Endodermal cell (in vitro differentiated cells): ENCODE results near the gene PTPN12. TPM values are rescaled to one million over a fixed set of nuclear protein-coding genes. Genes with fewer than 3 reads are reported as not detected.
A peak's percentile ranks its signal among the peaks of the same experiment; 100 is the strongest.

Experiments
- DNase-seq: peaks from one replicate; pipeline ENCODE4 v3.0.0-alpha.2; 2017
- H3K27ac ChIP-seq: 2 replicates; pipeline ENCODE4 v1.5.1; 2013; ENCODE audit warnings: mild to moderate bottlenecking, low read depth, low read length, moderate library complexity
- H3K27me3 ChIP-seq: 2 replicates; pipeline ENCODE4 v1.6.1; 2013; ENCODE audit warnings: mild to moderate bottlenecking, low read length, moderate library complexity; ENCODE audit not compliant: insufficient read depth, control insufficient read depth, poor library complexity, severe bottlenecking
- H3K36me3 ChIP-seq: 2 replicates; pipeline ENCODE4 v1.7.0; 2013; ENCODE audit warnings: mild to moderate bottlenecking, low read length, moderate library complexity; ENCODE audit not compliant: control insufficient read depth, insufficient read depth
- H3K4me1 ChIP-seq: one replicate; pipeline ENCODE4 v1.7.0; 2013; ENCODE audit warnings: low read length; ENCODE audit not compliant: control insufficient read depth, insufficient read depth
- H3K4me3 ChIP-seq: 2 replicates; pipeline ENCODE4 v1.5.1; 2013; ENCODE audit warnings: mild to moderate bottlenecking, low read length, moderate library complexity
- H3K9ac ChIP-seq: 2 replicates; pipeline ENCODE4 v1.6.1; 2013; ENCODE audit warnings: mild to moderate bottlenecking, low read length, moderate library complexity; ENCODE audit not compliant: poor library complexity, severe bottlenecking; ENCODE audit errors: extremely low read depth
- H3K9me3 ChIP-seq: 2 replicates; pipeline ENCODE4 v1.6.1; 2013; ENCODE audit warnings: mild to moderate bottlenecking, low read length, moderate library complexity; ENCODE audit not compliant: control insufficient read depth
- H3K27ac Mint-ChIP-seq: 2 replicates; pipeline ENCODE4 v1.8.0; 2020; ENCODE audit warnings: mixed read lengths
- H3K27me3 Mint-ChIP-seq: 2 replicates; pipeline ENCODE4 v1.8.0; 2021; ENCODE audit warnings: mild to moderate bottlenecking, mixed read lengths; ENCODE audit not compliant: insufficient read depth
- H3K36me3 Mint-ChIP-seq: 2 replicates; pipeline ENCODE4 v1.8.0; 2020; ENCODE audit warnings: low read depth, mixed read lengths
- H3K4me1 Mint-ChIP-seq: 2 replicates; pipeline ENCODE4 v1.8.0; 2020; ENCODE audit warnings: mixed read lengths
- H3K4me3 Mint-ChIP-seq: 2 replicates; pipeline ENCODE4 v1.8.0; 2020; ENCODE audit warnings: mild to moderate bottlenecking, moderate library complexity, mixed read lengths
- H3K9me3 Mint-ChIP-seq: 2 replicates; pipeline ENCODE4 v1.8.0; 2020; ENCODE audit warnings: mild to moderate bottlenecking, mixed read lengths
- CTCF ChIP-seq: fragments of 200-600 bp; sonication (generic); conservative IDR thresholded peaks from 2 replicates; pipeline ENCODE4 v1.5.0; 2021; ENCODE audit warnings: antibody characterized with exemption, mild to moderate bottlenecking
- WGBS, 2 experiments: methylation state at CpG; one replicate each; pipeline versions ENCODE4 v1.1.5 to v1.1.7; 2013; ENCODE audit warnings: missing lambda C conversion rate in 2 of 2, mixed read lengths in 1 of 2; ENCODE audit not compliant: insufficient coverage in 1 of 2, insufficient read length in 1 of 2; 5-methylcytosine and 5-hydroxymethylcytosine counted together
- total RNA-seq, 2 donors: library from RNA; stranded (reverse); fragmentation: NEBNext Ultra II Directional in 1 of 2; extraction: Animal tissue kit (Norgen Biotek cat#: 25700) in 1 of 2; gene quantifications; 2 replicates in 1 of 2; 3 replicates in 1 of 2; pipeline ENCODE4 v1.2.1, GENCODE V29; 2021

Gene PTPN12
- total RNA-seq, 2 donors from 2014 or later, result 147 to 158 TPM

- WGBS, 2 experiments, result 93 to 94% methylated on average over 3 of the region's 3 CpGs
- Mint-ChIP-seq H3K4me1 (no peaks in the 10 kb centered on the region), H3K27ac (no peak overlapping the region), H3K27me3 (no peaks in the 10 kb centered on the region), H3K9me3 (no peaks in the 10 kb centered on the region), H3K4me3 (no peak overlapping the region), H3K36me3 (peaks cover 54% of the 10 kb centered on the region)
- H3K27ac ChIP-seq, result peak overlapping the region; percentile 21
- DNase-seq, result no peak
- peaks cover 90% of the 10 kb centered on the region for H3K36me3 ChIP-seq
- no peaks in the 10 kb centered on the region for H3K27me3 ChIP-seq
- no peak for TF ChIP-seq CTCF
- H3K4me1 ChIP-seq, result no peaks in the 10 kb centered on the region
- H3K4me3 ChIP-seq, result no peak overlapping the region
- H3K9me3 ChIP-seq, result no peaks in the 10 kb centered on the region
- no peak overlapping the region for H3K9ac ChIP-seq
Observed at GRCh38 chr7:77576856-77577255, 39.8 kb downstream of the PTPN12 start.

- Mint-ChIP-seq H3K27me3 (no peaks in the 10 kb centered on the region), H3K9me3 (no peaks in the 10 kb centered on the region), H3K4me1 (no peaks in the 10 kb centered on the region), H3K4me3 (no peak overlapping the region), H3K36me3 (peaks cover 48% of the 10 kb centered on the region), H3K27ac (no peak overlapping the region)
- Histone ChIP-seq H3K9ac (no peak overlapping the region), H3K27me3 (no peaks in the 10 kb centered on the region), H3K9me3 (no peaks in the 10 kb centered on the region), H3K4me3 (no peak overlapping the region), H3K36me3 (peaks cover 88% of the 10 kb centered on the region), H3K27ac (no peak overlapping the region), H3K4me1 (no peaks in the 10 kb centered on the region)
- no peak for DNase-seq
- no peak for TF ChIP-seq CTCF
Observed at GRCh38 chr7:77579797-77580196, 42.7 kb downstream of the PTPN12 start.

GRCh38 chr7:77580762-77581350 is 43.8 kb downstream of the PTPN12 start:
- no peaks in the 10 kb centered on the region for H3K27me3 Mint-ChIP-seq

More at GRCh38 chr7:77580762-77581350, 43.8 kb downstream of the PTPN12 start:
- no peaks in the 10 kb centered on the region for H3K4me1 ChIP-seq
- Mint-ChIP-seq H3K4me3 (no peak overlapping the region), H3K27ac (no peak overlapping the region), H3K9me3 (no peaks in the 10 kb centered on the region), H3K36me3 (peaks cover 49% of the 10 kb centered on the region), H3K4me1 (no peaks in the 10 kb centered on the region)
- H3K9me3 ChIP-seq, result no peaks in the 10 kb centered on the region
- no peak for TF ChIP-seq CTCF
- no peak for DNase-seq
- no peak overlapping the region for H3K27ac ChIP-seq
- no peaks in the 10 kb centered on the region for H3K27me3 ChIP-seq
- H3K9ac ChIP-seq, result no peak overlapping the region
- peaks cover 86% of the 10 kb centered on the region for H3K36me3 ChIP-seq
- whole genome bisulfite sequencing, 2 experiments, result 83 to 98% methylated on average over 1 to 4 of the region's 4 CpGs
- H3K4me3 ChIP-seq, result no peak overlapping the region
